ENCODE results near the gene MRAS.

- TF ChIP-seq ZNF557 (CRISPR knock-in tag; IDR thresholded peaks at IDR 0.05) (no peak), CTCF (CRISPR knock-in tag; IDR thresholded peaks at IDR 0.05) (no peak), ATF3 (CRISPR knock-in tag; IDR thresholded peaks at IDR 0.05) (no peak), RFX5 (IDR thresholded peaks at IDR 0.05; ENCODE audit: low read depth, low read length) (no peak), TCF7 (IDR thresholded peaks at IDR 0.05; ENCODE audit: low read depth) (no peak), NR2C2 (CRISPR knock-in tag; IDR thresholded peaks at IDR 0.05; ENCODE audit: borderline replicate concordance) (no peak), ZFP37 (CRISPR knock-in tag; IDR thresholded peaks at IDR 0.05; ENCODE audit: borderline replicate concordance) (no peak), POLR2A (IDR thresholded peaks at IDR 0.05; ENCODE audit: insufficient read depth in 1 of 2, low read depth in 2 of 2, low read length in 2 of 2) (no peak), ZNF709 (CRISPR knock-in tag; IDR thresholded peaks at IDR 0.05) (no peak), ATF7 (IDR thresholded peaks at IDR 0.05) (no peak), ATF7 (CRISPR knock-in tag; IDR thresholded peaks at IDR 0.05) (no peak), ZNF333 (CRISPR knock-in tag; IDR thresholded peaks at IDR 0.05; ENCODE audit: borderline replicate concordance) (no peak), HNF4G (IDR thresholded peaks at IDR 0.05; ENCODE audit: borderline replicate concordance, low read depth, low read length) (no peak), HNF4G (CRISPR knock-in tag; IDR thresholded peaks at IDR 0.05; ENCODE audit: borderline replicate concordance, low read depth) (no peak)
- TF ChIP-seq, protein P1, sequence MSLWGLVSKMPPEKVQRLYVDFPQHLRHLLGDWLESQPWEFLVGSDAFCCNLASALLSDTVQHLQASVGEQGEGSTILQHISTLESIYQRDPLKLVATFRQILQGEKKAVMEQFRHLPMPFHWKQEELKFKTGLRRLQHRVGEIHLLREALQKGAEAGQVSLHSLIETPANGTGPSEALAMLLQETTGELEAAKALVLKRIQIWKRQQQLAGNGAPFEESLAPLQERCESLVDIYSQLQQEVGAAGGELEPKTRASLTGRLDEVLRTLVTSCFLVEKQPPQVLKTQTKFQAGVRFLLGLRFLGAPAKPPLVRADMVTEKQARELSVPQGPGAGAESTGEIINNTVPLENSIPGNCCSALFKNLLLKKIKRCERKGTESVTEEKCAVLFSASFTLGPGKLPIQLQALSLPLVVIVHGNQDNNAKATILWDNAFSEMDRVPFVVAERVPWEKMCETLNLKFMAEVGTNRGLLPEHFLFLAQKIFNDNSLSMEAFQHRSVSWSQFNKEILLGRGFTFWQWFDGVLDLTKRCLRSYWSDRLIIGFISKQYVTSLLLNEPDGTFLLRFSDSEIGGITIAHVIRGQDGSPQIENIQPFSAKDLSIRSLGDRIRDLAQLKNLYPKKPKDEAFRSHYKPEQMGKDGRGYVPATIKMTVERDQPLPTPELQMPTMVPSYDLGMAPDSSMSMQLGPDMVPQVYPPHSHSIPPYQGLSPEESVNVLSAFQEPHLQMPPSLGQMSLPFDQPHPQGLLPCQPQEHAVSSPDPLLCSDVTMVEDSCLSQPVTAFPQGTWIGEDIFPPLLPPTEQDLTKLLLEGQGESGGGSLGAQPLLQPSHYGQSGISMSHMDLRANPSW (CRISPR knock-in tag; IDR thresholded peaks at IDR 0.05; ENCODE audit: borderline replicate concordance), result no peak
Measured at GRCh38 chr3:138323971-138324370, 24.4 kb upstream of the MRAS start.
